Amniotic epithelial cell (primary cell): ENCODE results near the gene FIBCD1.
"Not testable (repeated sequence)": the region's sequence is repeated elsewhere in the genome, so short reads cannot be mapped to it uniquely, and the experiment has no call there.

Experiments used
- DNase-seq: peaks from one replicate; pipeline ENCODE4 v3.0.0-alpha.2; 2010; ENCODE audit warnings: low read depth

Gene FIBCD1

GRCh38 chr9:130921989-130922892 is 16.8 kb downstream of the FIBCD1 start:
- DNase-seq, result no peak

GRCh38 chr9:130921300-130921988 is 17.6 kb downstream of the FIBCD1 start:
- DNase-seq, result no peak

GRCh38 chr9:130920762-130921299 is 18.2 kb downstream of the FIBCD1 start:
- DNase-seq, result no peak

GRCh38 chr9:130920233-130920632 is 18.8 kb downstream of the FIBCD1 start:
- DNase-seq, result no peak

GRCh38 chr9:130919559-130920145 is 19.4 kb downstream of the FIBCD1 start:
- DNase-seq, result no peak

GRCh38 chr9:130918826-130919558 is 20.1 kb downstream of the FIBCD1 start:
- DNase-seq, result no peak

- DNase-seq, result no peak
These were observed 20.8 kb downstream of the FIBCD1 start for GRCh38 chr9:130918101-130918825.

GRCh38 chr9:130917168-130917960 is 21.7 kb downstream of the FIBCD1 start:
- no peak for DNase-seq

- DNase-seq, result no peak
These were observed 24.0 kb downstream of the FIBCD1 start for GRCh38 chr9:130915096-130915447.

- DNase-seq, result no peak
These were observed 24.5 kb downstream of the FIBCD1 start for GRCh38 chr9:130914417-130915095.

GRCh38 chr9:130913599-130914416 is 25.2 kb downstream of the FIBCD1 start:
- no peak for DNase-seq

GRCh38 chr9:130912932-130913598 is 26.0 kb downstream of the FIBCD1 start:
- DNase-seq, result no peak

- no peak for DNase-seq
These were observed 27.6 kb downstream of the FIBCD1 start for GRCh38 chr9:130911254-130912049.

- DNase-seq, result not testable (repeated sequence)
These were observed 28.4 kb downstream of the FIBCD1 start for GRCh38 chr9:130910670-130911069.

- DNase-seq, result not testable (repeated sequence)
These were observed 29.0 kb downstream of the FIBCD1 start for GRCh38 chr9:130910041-130910440.

GRCh38 chr9:130908878-130909355 is 30.1 kb downstream of the FIBCD1 start:
- no peak for DNase-seq

GRCh38 chr9:130908146-130908877 is 30.7 kb downstream of the FIBCD1 start:
- no peak for DNase-seq
